Measurements from ENCODE around the gene TRPM3.

The TRPM3 gene

GRCh38 chr9:70577671-70578070 is 543.8 kb downstream of the TRPM3 start:
- no peak for DNase-seq (ENCODE audit: low read depth)
- no peak overlapping the region for H3K4me3 ChIP-seq (ENCODE audit: low read depth, low read length)
- no peak for TF ChIP-seq CTCF (IDR thresholded peaks at IDR 0.05; ENCODE audit: low read depth, low read length, missing control alignments)
- in situ Hi-C loops (cut with HindIII; ENCODE audit: low sequenced_read_pairs), result no loop called here

- DNase-seq (ENCODE audit: low read depth), result no peak
- H3K4me3 ChIP-seq (ENCODE audit: low read depth, low read length), result no peak overlapping the region
- in situ Hi-C loops (cut with HindIII; ENCODE audit: low sequenced_read_pairs), result no loop called here
- TF ChIP-seq CTCF (IDR thresholded peaks at IDR 0.05; ENCODE audit: low read depth, low read length, missing control alignments), result no peak
These were observed 545.3 kb downstream of the TRPM3 start for GRCh38 chr9:70576116-70576515.

GRCh38 chr9:70574151-70574837 is 547.1 kb downstream of the TRPM3 start:
- no peak for TF ChIP-seq CTCF (IDR thresholded peaks at IDR 0.05; ENCODE audit: low read depth, low read length, missing control alignments)
- H3K4me3 ChIP-seq (ENCODE audit: low read depth, low read length), result no peak overlapping the region
- in situ Hi-C loops (cut with HindIII; ENCODE audit: low sequenced_read_pairs), result no loop called here
- peak; percentile 29 for DNase-seq (ENCODE audit: low read depth)

GRCh38 chr9:70573308-70573707 is 548.1 kb downstream of the TRPM3 start:
- in situ Hi-C loops (cut with HindIII; ENCODE audit: low sequenced_read_pairs), result no loop called here
- TF ChIP-seq CTCF (IDR thresholded peaks at IDR 0.05; ENCODE audit: low read depth, low read length, missing control alignments), result no peak
- DNase-seq (ENCODE audit: low read depth), result no peak
- no peak overlapping the region for H3K4me3 ChIP-seq (ENCODE audit: low read depth, low read length)

DNA sequence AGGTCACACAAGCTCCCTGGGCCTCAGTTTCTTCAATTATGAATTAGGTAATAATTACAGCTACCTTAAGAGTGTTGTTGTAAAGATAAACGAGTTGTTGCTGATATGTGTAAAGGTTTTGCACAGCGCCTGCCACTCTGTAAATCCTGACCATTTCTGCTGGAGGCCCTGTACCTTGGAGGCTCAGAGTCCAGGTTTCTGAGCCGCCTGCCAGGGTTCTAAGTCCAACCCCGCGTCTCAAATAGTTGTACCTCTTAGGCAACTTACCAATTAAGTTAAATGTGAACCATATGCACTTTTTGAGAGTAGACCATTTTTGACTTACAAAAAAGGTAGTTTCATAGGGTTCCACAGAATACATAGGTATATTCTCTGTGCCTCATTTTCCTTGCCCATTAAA is 550.2 kb downstream of the TRPM3 start:
- TF ChIP-seq CTCF (IDR thresholded peaks at IDR 0.05; ENCODE audit: low read depth, low read length, missing control alignments), result no peak
- no peak overlapping the region for H3K4me3 ChIP-seq (ENCODE audit: low read depth, low read length)
- DNase-seq (ENCODE audit: low read depth), result no peak
- in situ Hi-C loops (cut with HindIII; ENCODE audit: low sequenced_read_pairs), result no loop called here

GRCh38 chr9:70569791-70570190 is 551.6 kb downstream of the TRPM3 start:
- DNase-seq (ENCODE audit: low read depth), result no peak

More at GRCh38 chr9:70569791-70570190, 551.6 kb downstream of the TRPM3 start:
- in situ Hi-C loops (cut with HindIII; ENCODE audit: low sequenced_read_pairs), result no loop called here
- no peak for TF ChIP-seq CTCF (IDR thresholded peaks at IDR 0.05; ENCODE audit: low read depth, low read length, missing control alignments)
- no peak overlapping the region for H3K4me3 ChIP-seq (ENCODE audit: low read depth, low read length)
